ENCODE measurements around the gene HEXD.
"Not testable (repeated sequence)": the region's sequence is repeated elsewhere in the genome, so short reads cannot be mapped to it uniquely, and the experiment has no call there.

HEXD gene

GRCh38 chr17:82382220-82382932 lies 35.8 kb upstream of the HEXD start:
- not testable (repeated sequence) for DNase-seq (ENCODE audit: low read depth, low spot score)

GRCh38 chr17:82382933-82383255 lies 35.3 kb upstream of the HEXD start:
- no peak for DNase-seq (ENCODE audit: low read depth, low spot score)

GRCh38 chr17:82383411-82383810 lies 34.7 kb upstream of the HEXD start:
- DNase-seq (ENCODE audit: low read depth, low spot score): no peak

- no peak for DNase-seq (ENCODE audit: low read depth, low spot score)
These were observed 34.0 kb upstream of the HEXD start for GRCh38 chr17:82384051-82384729.

GRCh38 chr17:82384730-82385481 lies 33.2 kb upstream of the HEXD start:
- no peak for DNase-seq (ENCODE audit: low read depth, low spot score)

GRCh38 chr17:82385559-82386254 lies 32.4 kb upstream of the HEXD start:
- no peak for DNase-seq (ENCODE audit: low read depth, low spot score)

- DNase-seq (ENCODE audit: low read depth, low spot score): no peak
These were observed 31.8 kb upstream of the HEXD start for GRCh38 chr17:82386255-82386831.

GRCh38 chr17:82386881-82387704 lies 31.1 kb upstream of the HEXD start:
- DNase-seq (ENCODE audit: low read depth, low spot score): no peak

GRCh38 chr17:82387705-82388106 lies 30.4 kb upstream of the HEXD start:
- DNase-seq (ENCODE audit: low read depth, low spot score): no peak

GRCh38 chr17:82388223-82388921 lies 29.8 kb upstream of the HEXD start:
- DNase-seq (ENCODE audit: low read depth, low spot score): no peak

- DNase-seq (ENCODE audit: low read depth, low spot score): no peak
These were observed 29.2 kb upstream of the HEXD start for GRCh38 chr17:82388922-82389283.

- DNase-seq (ENCODE audit: low read depth, low spot score): no peak
These were observed 28.8 kb upstream of the HEXD start for GRCh38 chr17:82389379-82389778.

GRCh38 chr17:82390015-82390859 lies 27.9 kb upstream of the HEXD start:
- no peak for DNase-seq (ENCODE audit: low read depth, low spot score)

- DNase-seq (ENCODE audit: low read depth, low spot score): no peak
These were observed 27.2 kb upstream of the HEXD start for GRCh38 chr17:82390860-82391435.

- DNase-seq (ENCODE audit: low read depth, low spot score): no peak
These were observed 26.6 kb upstream of the HEXD start for GRCh38 chr17:82391496-82392066.

- no peak for DNase-seq (ENCODE audit: low read depth, low spot score)
These were observed 25.8 kb upstream of the HEXD start for GRCh38 chr17:82392209-82392920.

- DNase-seq (ENCODE audit: low read depth, low spot score): no peak
These were observed 25.2 kb upstream of the HEXD start for GRCh38 chr17:82392941-82393340.

- DNase-seq (ENCODE audit: low read depth, low spot score): no peak
These were observed 23.9 kb upstream of the HEXD start for GRCh38 chr17:82394278-82394677.

Measured in activated CD4-positive, CD25-positive, alpha-beta regulatory T cell treated with anti-CD3 and anti-CD28 coated beads, Interleukin-2, amount 50 U/mL, for 16 hours (primary cell).